Left lung (tissue), 10 donors: Measurements from ENCODE around the gene SHISA2. TPM values are rescaled to one million over a fixed set of nuclear protein-coding genes. Genes with fewer than 3 reads are reported as not detected.

Experiments
- ATAC-seq: fragments of 200-7000 bp; cut with Tn5 transposase; one replicate; pipeline ENCODE4 v1.9.1; 2020; ENCODE audit warnings: moderate library complexity
- DNase-seq, 4 donors: peaks; one replicate each; pipeline ENCODE4 v3.0.0-alpha.2; 2013 to 2020
- H3K27ac ChIP-seq, 2 donors: fragments of 200-600 bp; sonication (generic) in 1 of 2; one replicate each; pipeline versions ENCODE4 v1.5.0 to v1.8.0; 2020 to 2021
- H3K27me3 ChIP-seq, 2 donors: fragments of 200-600 bp; sonication (generic) in 1 of 2; one replicate each; pipeline versions ENCODE4 v1.5.0 to v1.8.0; 2020 to 2021
- H3K36me3 ChIP-seq, 2 donors: fragments of 200-600 bp; sonication (generic) in 1 of 2; one replicate each; pipeline versions ENCODE4 v1.5.0 to v1.8.0; 2020 to 2021
- H3K4me1 ChIP-seq, 2 donors: fragments of 200-600 bp; one replicate each; pipeline ENCODE4 v1.8.0; 2021
- H3K4me3 ChIP-seq, 2 donors: fragments of 200-600 bp; sonication (generic) in 1 of 2; one replicate each; pipeline versions ENCODE4 v1.5.0 to v1.8.0; 2020 to 2021; ENCODE audit warnings: mild to moderate bottlenecking in 1 of 2
- H3K9me3 ChIP-seq, 2 donors: fragments of 200-600 bp; sonication (generic) in 1 of 2; one replicate each; pipeline versions ENCODE4 v1.5.0 to v1.8.0; 2020 to 2021
- CTCF ChIP-seq, 2 donors: fragments of 200-600 bp; sonication (generic) in 1 of 2; IDR thresholded peaks; one replicate each; pipeline versions ENCODE4 v1.5.0 to v1.8.0; 2021; ENCODE audit warnings: antibody characterized with exemption in 2 of 2
- intact Hi-C, 2 donors: fragments of 100-400 bp; cut with DNase I; formaldehyde crosslinking; loops; one replicate each; pipeline versions ENCODE4 v1.11.2 to v1.14.2; 2022
- polyA plus RNA-seq, 6 donors: library from polyadenylated mRNA; unstranded; fragments of 120-200 nt; gene quantifications; one replicate each; pipeline ENCODE4 v1.2.1, GENCODE V29; 2013; ENCODE audit not compliant: insufficient read length in 6 of 6
- total RNA-seq, 2 donors: library from RNA; stranded (reverse); fragmentation: NEBNext Ultra II Directional; extraction: Animal tissue kit (Norgen Biotek cat#: 25700); gene quantifications; one replicate each; pipeline ENCODE4 v1.2.1, GENCODE V29; 2021
- donor health status: DM: no; HTN: yes; CAD: no.
- donor health status: DM: no; HTN: no; CAD: no.

The SHISA2 gene
- total and polyA plus RNA-seq, 8 donors: 12.0 to 63.8 (median 43.2) TPM

GRCh38 chr13:26030331-26030730 is 21.5 kb downstream of the SHISA2 start:
- no peak overlapping the region for H3K4me3 ChIP-seq
- H3K27me3 ChIP-seq: no peaks in the 10 kb centered on the region
- no peaks in the 10 kb centered on the region for H3K4me1 ChIP-seq
- no peak for ATAC-seq
- H3K27ac ChIP-seq: no peak overlapping the region
- no peak for DNase-seq
- H3K9me3 ChIP-seq: peaks cover 0 to 8% of the 10 kb centered on the region in 2 donors
- no peak for TF ChIP-seq CTCF (IDR thresholded peaks at IDR 0.05)
- no peaks in the 10 kb centered on the region for H3K36me3 ChIP-seq
- intact Hi-C loops: no loop called here

GRCh38 chr13:26029581-26030136 is 22.2 kb downstream of the SHISA2 start:
- no peak overlapping the region for H3K27ac ChIP-seq
- no peak overlapping the region for H3K4me3 ChIP-seq
- H3K9me3 ChIP-seq: peaks cover 0 to 8% of the 10 kb centered on the region in 2 donors
- H3K36me3 ChIP-seq: no peaks in the 10 kb centered on the region
- no peaks in the 10 kb centered on the region for H3K4me1 ChIP-seq
- no peaks in the 10 kb centered on the region for H3K27me3 ChIP-seq
- no peak for DNase-seq
- TF ChIP-seq CTCF (IDR thresholded peaks at IDR 0.05): no peak
- ATAC-seq: no peak
- intact Hi-C loops: no loop called here

- intact Hi-C loops: no loop called here
- Histone ChIP-seq H3K4me3 (no peak overlapping the region), H3K27ac (no peak overlapping the region), H3K36me3 (no peaks in the 10 kb centered on the region), H3K27me3 (no peaks in the 10 kb centered on the region), H3K9me3 (peaks cover 0 to 2% of the 10 kb centered on the region in 2 donors), H3K4me1 (peaks cover 0 to 4% of the 10 kb centered on the region in 2 donors)
- TF ChIP-seq CTCF (IDR thresholded peaks at IDR 0.05): no peak
- no peak for ATAC-seq
- DNase-seq: no peak
Measured at GRCh38 chr13:26026211-26026610, 25.6 kb downstream of the SHISA2 start.

DNA sequence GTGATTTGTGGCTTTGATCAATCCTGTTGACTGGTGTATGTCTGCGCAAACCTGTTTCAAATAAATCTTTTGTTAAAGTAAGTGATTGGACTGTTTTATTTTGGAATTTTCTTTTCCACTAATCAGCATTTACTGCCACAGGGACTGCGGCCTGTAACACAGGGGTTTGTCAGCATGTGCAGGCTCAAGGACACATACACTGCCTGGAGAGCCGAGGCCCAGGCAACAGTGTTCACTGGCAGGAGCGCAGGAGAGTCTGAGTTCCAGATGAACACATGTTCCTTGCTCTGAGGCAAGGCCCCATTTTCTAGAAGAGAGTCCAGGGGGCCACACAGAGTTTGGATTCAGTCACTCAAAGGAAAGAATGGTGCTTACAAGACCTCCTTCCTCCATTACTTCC is 26.0 kb downstream of the SHISA2 start:
- no peak overlapping the region for H3K4me3 ChIP-seq
- no peaks in the 10 kb centered on the region for H3K27me3 ChIP-seq
- no peaks in the 10 kb centered on the region for H3K9me3 ChIP-seq
- DNase-seq (no peak), ATAC-seq (no peak)
- peaks cover 0 to 4% of the 10 kb centered on the region in 2 donors for H3K4me1 ChIP-seq
- intact Hi-C loops: no loop called here
- no peak overlapping the region for H3K27ac ChIP-seq
- H3K36me3 ChIP-seq: no peaks in the 10 kb centered on the region
- no peak for TF ChIP-seq CTCF (IDR thresholded peaks at IDR 0.05)

DNA sequence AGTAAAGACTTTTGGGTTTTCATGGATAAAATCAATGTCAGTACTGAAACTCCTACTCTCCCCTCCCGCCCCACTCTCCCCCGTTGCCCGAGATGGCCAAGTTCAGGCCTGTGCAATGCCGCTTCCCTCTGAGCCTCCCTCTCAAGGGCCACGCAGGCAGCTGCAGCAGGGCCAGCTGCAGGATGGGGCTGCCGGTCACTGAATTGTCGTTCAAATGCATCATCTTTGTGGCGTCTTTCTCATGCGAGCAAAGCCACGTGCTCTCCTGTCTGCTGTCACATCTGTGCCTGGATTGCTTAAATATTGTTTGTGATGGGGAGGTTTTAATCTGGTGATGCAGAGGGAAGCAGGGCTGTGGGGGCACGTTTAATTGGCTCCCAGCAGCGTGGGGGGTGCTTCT is 26.6 kb downstream of the SHISA2 start:
- H3K4me3 ChIP-seq: no peak overlapping the region
- no peak overlapping the region for H3K27ac ChIP-seq
- H3K27me3 ChIP-seq: no peaks in the 10 kb centered on the region
- intact Hi-C loops: no loop called here
- ATAC-seq: no peak
- no peak for TF ChIP-seq CTCF (IDR thresholded peaks at IDR 0.05)
- H3K36me3 ChIP-seq: no peaks in the 10 kb centered on the region
- no peaks in the 10 kb centered on the region for H3K9me3 ChIP-seq
- H3K4me1 ChIP-seq: peaks cover 0 to 4% of the 10 kb centered on the region in 2 donors
- DNase-seq: no peak
